Activated T-helper 1 cell treated with anti-CD3 and anti-CD28 coated beads, Interleukin-12 subunit alpha, Interleukin-12 subunit beta, Interleukin-2, Interleukin-4 antibody, amounts not matched to agents 30 ng/mL and 10 ng/mL and 1 ng/mL, durations not matched to agents 14 hours and 24 hours and 36 hours (primary cell): ENCODE measurements around the gene TEX29. TPM values are rescaled to one million over a fixed set of nuclear protein-coding genes. Genes with fewer than 3 reads are reported as not detected.

Experiments used
- DNase-seq: peaks from one replicate; pipeline ENCODE4 v3.0.0; 2021; ENCODE audit warnings: low spot score
- H3K27ac Mint-ChIP-seq: one replicate; pipeline ENCODE4 v1.8.0; 2021; ENCODE audit warnings: mild to moderate bottlenecking, mixed read lengths
- H3K27me3 Mint-ChIP-seq: one replicate; pipeline ENCODE4 v1.8.0; 2022; ENCODE audit warnings: mild to moderate bottlenecking, moderate library complexity, mixed read lengths; ENCODE audit not compliant: insufficient read depth
- H3K36me3 Mint-ChIP-seq: one replicate; pipeline ENCODE4 v1.8.0; 2021; ENCODE audit warnings: low read depth, mixed read lengths
- H3K4me1 Mint-ChIP-seq: one replicate; pipeline ENCODE4 v1.8.0; 2021; ENCODE audit warnings: low read depth, mixed read lengths
- H3K4me3 Mint-ChIP-seq: one replicate; pipeline ENCODE4 v1.8.0; 2021; ENCODE audit warnings: mild to moderate bottlenecking, moderate library complexity, mixed read lengths
- H3K9me3 Mint-ChIP-seq: one replicate; pipeline ENCODE4 v1.8.0; 2021; ENCODE audit warnings: mixed read lengths
- intact Hi-C: fragments of 100-400 bp; cut with micrococcal nuclease; formaldehyde crosslinking; loops from one replicate; pipeline ENCODE4 v1.15.1; 2024
- total RNA-seq: library from RNA; stranded (reverse); gene quantifications from 2 replicates; pipeline ENCODE4 v1.2.3, GENCODE V29; 2022

TEX29 gene
- total RNA-seq, 1 donor from 2014 or later = 0.70 TPM

GRCh38 chr13:111373486-111373885 lies 53.0 kb downstream of the TEX29 start:
- Mint-ChIP-seq H3K4me3 (no peak overlapping the region), H3K27me3 (no peaks in the 10 kb centered on the region), H3K27ac (no peak overlapping the region), H3K9me3 (no peaks in the 10 kb centered on the region), H3K36me3 (no peaks in the 10 kb centered on the region), H3K4me1 (no peaks in the 10 kb centered on the region)
- DNase-seq = no peak
- intact Hi-C loops = no loop called here

- H3K27me3 Mint-ChIP-seq = no peaks in the 10 kb centered on the region
- no peak overlapping the region for H3K27ac Mint-ChIP-seq
- peaks cover 14% of the 10 kb centered on the region for H3K4me1 Mint-ChIP-seq
- peaks cover 6% of the 10 kb centered on the region for H3K9me3 Mint-ChIP-seq
- no peak overlapping the region for H3K4me3 Mint-ChIP-seq
- no peak for DNase-seq
- no peaks in the 10 kb centered on the region for H3K36me3 Mint-ChIP-seq
- intact Hi-C loops = no loop called here
These were observed 60.0 kb downstream of the TEX29 start for GRCh38 chr13:111380431-111380830.

DNA sequence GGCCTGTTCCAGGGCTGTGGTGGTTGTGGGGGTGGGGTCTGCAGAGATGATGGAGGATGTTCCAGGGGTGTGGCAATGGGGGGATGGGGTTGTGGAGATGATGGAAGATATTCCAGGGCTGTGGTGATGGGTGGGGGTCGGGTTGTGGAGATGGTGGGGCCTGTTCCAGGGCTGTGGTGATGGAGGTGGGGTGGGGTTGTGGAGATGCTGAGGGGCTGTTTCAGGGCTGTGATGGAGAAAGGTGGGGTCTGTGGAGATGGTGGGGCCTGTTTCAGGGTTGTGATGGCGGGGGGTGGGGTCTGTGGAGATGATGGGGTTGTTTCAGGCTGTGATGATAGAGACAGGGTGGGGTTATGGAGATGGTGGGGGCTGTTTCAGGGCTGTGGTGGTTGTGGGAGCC lies 62.0 kb downstream of the TEX29 start:
- H3K9me3 Mint-ChIP-seq = peaks cover 6% of the 10 kb centered on the region
- no peak overlapping the region for H3K4me3 Mint-ChIP-seq
- DNase-seq = no peak
- no peaks in the 10 kb centered on the region for H3K27me3 Mint-ChIP-seq
- no peaks in the 10 kb centered on the region for H3K36me3 Mint-ChIP-seq
- no peak overlapping the region for H3K27ac Mint-ChIP-seq
- intact Hi-C loops = no loop called here
- H3K4me1 Mint-ChIP-seq = peaks cover 14% of the 10 kb centered on the region

- DNase-seq = no peak
- intact Hi-C loops = no loop called here
- Mint-ChIP-seq H3K36me3 (no peaks in the 10 kb centered on the region), H3K27ac (no peak overlapping the region), H3K4me1 (peaks cover 14% of the 10 kb centered on the region), H3K27me3 (no peaks in the 10 kb centered on the region), H3K4me3 (no peak overlapping the region), H3K9me3 (peaks cover 6% of the 10 kb centered on the region)
These were observed 62.4 kb downstream of the TEX29 start for GRCh38 chr13:111382877-111383276.

DNA sequence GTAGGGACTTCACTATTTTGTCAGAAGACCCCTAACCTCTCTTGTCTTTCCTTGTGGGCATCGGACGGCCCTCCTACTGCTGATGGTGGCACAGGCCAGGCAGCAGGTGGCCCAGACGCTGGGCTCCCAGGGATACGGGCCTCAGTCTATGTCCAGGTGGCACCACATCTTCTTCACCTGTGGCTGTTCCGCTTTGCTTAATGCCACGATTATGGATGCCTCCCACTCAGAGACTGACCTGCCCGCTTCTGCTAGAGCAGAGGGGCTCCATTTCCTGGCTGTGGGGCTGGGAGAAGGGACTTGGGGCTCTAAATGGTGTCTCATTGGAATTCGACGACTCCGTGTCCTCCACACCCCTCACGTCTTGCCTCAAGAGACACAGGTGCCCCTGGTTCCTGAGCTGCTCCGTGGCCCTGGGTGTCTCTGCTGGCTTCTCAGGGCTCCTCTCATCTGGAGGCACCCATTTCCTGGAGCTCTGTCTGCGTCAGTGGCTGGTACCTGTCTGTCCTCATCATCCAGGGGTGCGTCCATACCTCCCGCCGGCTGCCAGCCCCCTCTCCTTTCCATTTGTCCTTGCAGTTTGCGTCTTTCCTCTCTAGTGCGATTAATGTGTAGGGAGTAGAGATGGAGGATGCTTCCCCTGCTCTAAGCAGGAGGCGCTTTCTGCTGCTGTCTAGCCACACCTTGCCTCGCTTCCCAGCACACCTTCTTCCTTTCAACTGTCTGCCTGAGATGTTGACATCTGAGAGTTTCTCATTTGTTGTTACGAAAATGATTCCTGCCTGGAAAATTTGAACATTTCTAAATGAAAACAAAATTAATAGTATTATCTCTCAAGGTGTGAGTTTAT lies 63.4 kb downstream of the TEX29 start:
- peaks cover 14% of the 10 kb centered on the region for H3K4me1 Mint-ChIP-seq
- no peak overlapping the region for H3K4me3 Mint-ChIP-seq
- no peak overlapping the region for H3K27ac Mint-ChIP-seq
- H3K27me3 Mint-ChIP-seq = no peaks in the 10 kb centered on the region
- DNase-seq = no peak
- H3K9me3 Mint-ChIP-seq = peaks cover 6% of the 10 kb centered on the region
- intact Hi-C loops = no loop called here
- no peaks in the 10 kb centered on the region for H3K36me3 Mint-ChIP-seq

DNA sequence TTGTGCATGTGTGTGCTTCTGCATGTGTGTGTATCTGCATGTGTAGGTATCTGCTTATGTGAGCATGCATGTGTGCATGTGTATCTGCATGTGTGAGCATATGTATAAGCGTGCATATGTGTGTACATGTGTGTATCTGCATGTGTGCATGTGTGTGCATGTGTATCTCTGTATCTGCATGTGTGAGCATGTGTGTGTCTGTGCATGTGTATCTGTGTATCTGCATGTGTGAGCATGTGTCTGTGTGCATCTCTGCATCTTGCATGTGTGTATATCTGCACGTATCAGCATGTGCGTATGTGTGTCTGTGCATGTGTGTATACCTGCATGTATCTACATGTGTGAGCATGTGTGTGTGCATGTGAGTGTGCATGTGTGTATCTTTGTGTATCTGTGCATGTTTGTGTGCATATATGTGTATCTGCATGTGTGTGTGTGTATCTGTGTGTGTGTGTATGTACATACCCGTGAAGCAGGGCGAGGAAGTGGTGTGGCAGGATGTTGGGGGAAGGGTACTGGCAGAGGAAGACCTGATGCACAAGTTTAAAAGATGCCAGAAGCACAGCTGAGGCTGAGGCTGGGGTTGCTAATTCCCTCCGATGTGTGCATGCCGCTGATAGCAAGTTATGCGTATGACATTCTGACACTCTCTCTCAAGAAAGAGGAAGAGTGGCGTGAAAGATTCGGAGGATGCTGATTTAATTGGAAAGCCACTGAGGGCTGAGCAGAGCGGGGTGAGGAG lies 64.2 kb downstream of the TEX29 start:
- Mint-ChIP-seq H3K4me1 (peaks cover 14% of the 10 kb centered on the region), H3K27me3 (no peaks in the 10 kb centered on the region), H3K9me3 (peaks cover 5% of the 10 kb centered on the region), H3K36me3 (no peaks in the 10 kb centered on the region), H3K4me3 (peak overlapping the region; percentile 0), H3K27ac (no peak overlapping the region)
- DNase-seq = no peak
- intact Hi-C loops = no loop called here

- Mint-ChIP-seq H3K27me3 (no peaks in the 10 kb centered on the region), H3K27ac (no peak overlapping the region), H3K9me3 (no peaks in the 10 kb centered on the region), H3K4me3 (peak overlapping the region; percentile 0), H3K36me3 (no peaks in the 10 kb centered on the region), H3K4me1 (peaks cover 14% of the 10 kb centered on the region)
- DNase-seq = no peak
- intact Hi-C loops = no loop called here
These were observed 64.9 kb downstream of the TEX29 start for GRCh38 chr13:111385183-111385857.

- Mint-ChIP-seq H3K36me3 (no peaks in the 10 kb centered on the region), H3K27ac (no peak overlapping the region), H3K4me3 (no peak overlapping the region), H3K27me3 (no peaks in the 10 kb centered on the region), H3K9me3 (no peaks in the 10 kb centered on the region), H3K4me1 (peaks cover 14% of the 10 kb centered on the region)
- no peak for DNase-seq
- intact Hi-C loops = no loop called here
These were observed 66.8 kb downstream of the TEX29 start for GRCh38 chr13:111387026-111387871.

DNA sequence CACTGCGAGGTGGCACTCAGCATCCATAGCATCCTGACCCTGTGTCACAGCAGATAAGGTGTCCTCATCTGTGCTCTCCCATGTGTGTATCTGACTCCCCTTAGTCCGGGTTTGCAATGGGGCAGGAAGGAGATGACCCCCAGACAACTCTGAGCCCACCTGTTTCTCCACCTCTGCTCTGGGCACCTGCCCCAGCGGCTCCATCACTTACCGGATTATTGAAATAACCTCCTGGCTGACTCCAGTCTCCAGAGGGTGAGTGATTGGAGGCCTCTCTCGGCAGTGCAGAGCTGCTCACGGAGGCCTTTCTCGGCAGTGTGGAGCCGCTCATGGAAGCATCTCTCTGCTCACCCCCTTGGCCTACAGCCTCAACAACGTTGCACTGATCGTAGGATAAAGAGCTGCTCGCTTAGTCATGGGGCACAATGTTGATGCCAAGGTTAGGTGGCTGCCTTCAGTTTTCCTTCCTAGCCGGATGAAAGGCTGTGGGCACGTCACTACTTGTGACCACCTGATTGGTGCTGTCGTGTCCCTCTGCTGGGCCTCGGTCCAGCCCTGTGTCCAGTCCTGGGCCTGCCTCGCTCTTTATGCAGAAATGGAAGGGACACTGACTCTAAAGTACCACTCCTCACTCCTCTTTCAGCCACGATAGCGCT lies 67.6 kb downstream of the TEX29 start:
- H3K4me3 Mint-ChIP-seq = no peak overlapping the region
- no peaks in the 10 kb centered on the region for H3K36me3 Mint-ChIP-seq
- H3K27ac Mint-ChIP-seq = no peak overlapping the region
- H3K9me3 Mint-ChIP-seq = no peaks in the 10 kb centered on the region
- DNase-seq = no peak
- intact Hi-C loops = no loop called here
- H3K4me1 Mint-ChIP-seq = peaks cover 14% of the 10 kb centered on the region
- H3K27me3 Mint-ChIP-seq = no peaks in the 10 kb centered on the region

- Mint-ChIP-seq H3K9me3 (no peaks in the 10 kb centered on the region), H3K27me3 (no peaks in the 10 kb centered on the region), H3K4me1 (peaks cover 12% of the 10 kb centered on the region), H3K4me3 (no peak overlapping the region), H3K36me3 (no peaks in the 10 kb centered on the region), H3K27ac (no peak overlapping the region)
- no peak for DNase-seq
- intact Hi-C loops = no loop called here
These were observed 68.5 kb downstream of the TEX29 start for GRCh38 chr13:111388851-111389500.

DNA sequence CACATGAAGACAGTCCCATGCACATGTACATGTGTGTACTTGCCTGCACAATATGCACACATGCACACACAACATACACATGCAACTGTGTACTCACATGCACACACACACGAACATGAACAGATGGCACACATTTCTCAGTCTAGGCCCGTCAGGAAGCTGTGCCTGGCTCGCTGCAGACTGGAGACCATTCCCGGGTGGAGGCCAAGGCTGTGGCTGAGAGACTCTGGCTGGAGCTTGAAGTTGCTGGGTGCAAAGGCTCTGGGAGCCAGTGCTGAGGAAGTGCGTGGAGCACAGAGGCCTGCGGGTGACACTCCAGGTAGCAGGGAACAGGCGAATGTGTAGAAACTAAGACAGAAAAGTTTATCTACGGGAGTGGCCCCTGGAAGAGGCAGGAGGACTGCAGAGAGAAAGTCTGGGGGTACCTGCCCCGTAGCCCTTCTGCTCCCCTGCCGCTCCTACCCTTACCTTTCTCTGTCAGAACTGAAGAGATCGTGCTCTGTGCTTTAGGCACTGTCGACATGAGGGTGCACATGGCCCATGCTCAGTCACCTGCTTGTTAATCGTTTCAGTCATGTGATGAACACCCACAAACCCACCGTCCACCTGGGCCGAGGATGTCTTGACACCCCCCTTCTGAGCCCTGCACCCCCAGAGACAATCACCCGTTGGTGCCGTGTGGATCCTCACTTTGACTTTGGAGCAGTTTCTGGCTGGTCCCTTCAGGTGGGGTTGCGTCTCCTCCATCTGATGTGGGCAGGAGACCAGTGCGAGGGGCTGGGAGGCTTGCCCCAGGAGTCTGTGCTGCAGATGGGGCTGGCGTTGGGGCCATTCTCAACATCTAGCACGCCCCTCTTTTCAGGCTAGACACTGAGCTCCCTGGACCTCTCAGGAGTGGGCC lies 69.4 kb downstream of the TEX29 start:
- Mint-ChIP-seq H3K4me1 (peaks cover 3% of the 10 kb centered on the region), H3K27me3 (no peaks in the 10 kb centered on the region), H3K9me3 (no peaks in the 10 kb centered on the region), H3K27ac (no peak overlapping the region), H3K36me3 (no peaks in the 10 kb centered on the region), H3K4me3 (no peak overlapping the region)
- intact Hi-C loops = no loop called here
- no peak for DNase-seq
